Measurements from ENCODE around the gene PROX2.

PROX2 gene

GRCh38 chr14:74875941-74876913, at the start of gene PROX2:
TSS of gene PROX2 (minus strand) at chr14:74876145. CDS start at chr14:74863834, 12,311 bp downstream.
- Histone ChIP-seq H3K27ac (no peak within 1 kb of the TSS), H3K27me3 (replicated peaks) (no peaks in the 10 kb centered on the region), H3K4me3 (ENCODE audit: low read depth, low read length) (no peak within 1 kb of the TSS), H3K36me3 (replicated peaks) (no peaks in the 10 kb centered on the region)
- TF ChIP-seq CTCF (IDR thresholded peaks at IDR 0.05; ENCODE audit: low read depth, low read length, missing control alignments): no peak
- DNase-seq: no peak
- in situ Hi-C loops (cut with HindIII; ENCODE audit: low pct_ligation_motif_present, low sequenced_read_pairs): no loop called here

- H3K27me3 ChIP-seq (replicated peaks): no peaks in the 10 kb centered on the region
- no peak for DNase-seq
- in situ Hi-C loops (cut with HindIII; ENCODE audit: low pct_ligation_motif_present, low sequenced_read_pairs): no loop called here
- H3K36me3 ChIP-seq (replicated peaks): no peaks in the 10 kb centered on the region
- no peak overlapping the region for H3K4me3 ChIP-seq (ENCODE audit: low read depth, low read length)
- no peak overlapping the region for H3K27ac ChIP-seq
- no peak for TF ChIP-seq CTCF (IDR thresholded peaks at IDR 0.05; ENCODE audit: low read depth, low read length, missing control alignments)
These were observed 48.1 kb upstream of the PROX2 start for GRCh38 chr14:74924061-74924460.

DNA sequence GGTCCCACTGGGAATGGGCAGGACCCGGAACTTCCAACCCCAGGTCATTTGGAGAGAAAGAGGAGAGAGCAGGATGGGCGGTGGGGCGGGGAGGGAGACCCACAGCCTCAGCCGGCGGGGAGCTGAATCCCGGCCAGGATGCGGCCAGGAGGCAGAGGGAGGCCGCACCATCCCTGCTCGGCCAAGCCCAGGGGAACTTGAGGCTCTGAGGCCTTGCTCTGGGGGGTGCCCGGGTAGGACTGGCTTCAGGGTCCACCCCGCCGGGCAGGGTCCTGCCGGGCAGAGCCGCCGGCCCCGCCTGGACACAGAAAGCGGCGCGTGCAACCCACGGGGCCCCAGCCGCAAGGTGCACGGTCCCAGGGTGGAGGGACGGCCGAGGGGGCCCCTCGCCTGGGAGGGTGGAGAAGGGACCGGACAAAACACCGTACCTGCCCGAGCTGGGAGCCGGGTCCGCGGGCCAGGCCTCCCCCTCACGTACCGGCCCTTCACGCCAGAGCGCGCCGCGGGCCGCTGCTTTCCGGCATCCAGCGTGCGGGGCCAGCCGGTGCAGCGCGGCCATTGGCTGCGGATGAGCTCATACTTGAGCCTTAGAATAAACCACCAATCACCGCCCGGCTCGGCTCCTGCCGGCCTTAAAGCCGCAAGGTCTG, 46.9 kb upstream of the PROX2 start, which contains the start of gene RPS6KL1:
Gene RPS6KL1, minus strand, starts transcription at position 509 of the 650 bp plus-strand sequence. CDS start 1,719 bp downstream, outside the sequence.
- no peak within 1 kb of the TSS for H3K27ac ChIP-seq
- no peak for TF ChIP-seq CTCF (IDR thresholded peaks at IDR 0.05; ENCODE audit: low read depth, low read length, missing control alignments)
- H3K4me3 ChIP-seq (ENCODE audit: low read depth, low read length): peak within 1 kb of the TSS; percentile 71
- no peaks in the 10 kb centered on the region for H3K27me3 ChIP-seq (replicated peaks)
- in situ Hi-C loops (cut with HindIII; ENCODE audit: low pct_ligation_motif_present, low sequenced_read_pairs): no loop called here
- DNase-seq: peak; percentile 67
- H3K36me3 ChIP-seq (replicated peaks): no peaks in the 10 kb centered on the region

DNA sequence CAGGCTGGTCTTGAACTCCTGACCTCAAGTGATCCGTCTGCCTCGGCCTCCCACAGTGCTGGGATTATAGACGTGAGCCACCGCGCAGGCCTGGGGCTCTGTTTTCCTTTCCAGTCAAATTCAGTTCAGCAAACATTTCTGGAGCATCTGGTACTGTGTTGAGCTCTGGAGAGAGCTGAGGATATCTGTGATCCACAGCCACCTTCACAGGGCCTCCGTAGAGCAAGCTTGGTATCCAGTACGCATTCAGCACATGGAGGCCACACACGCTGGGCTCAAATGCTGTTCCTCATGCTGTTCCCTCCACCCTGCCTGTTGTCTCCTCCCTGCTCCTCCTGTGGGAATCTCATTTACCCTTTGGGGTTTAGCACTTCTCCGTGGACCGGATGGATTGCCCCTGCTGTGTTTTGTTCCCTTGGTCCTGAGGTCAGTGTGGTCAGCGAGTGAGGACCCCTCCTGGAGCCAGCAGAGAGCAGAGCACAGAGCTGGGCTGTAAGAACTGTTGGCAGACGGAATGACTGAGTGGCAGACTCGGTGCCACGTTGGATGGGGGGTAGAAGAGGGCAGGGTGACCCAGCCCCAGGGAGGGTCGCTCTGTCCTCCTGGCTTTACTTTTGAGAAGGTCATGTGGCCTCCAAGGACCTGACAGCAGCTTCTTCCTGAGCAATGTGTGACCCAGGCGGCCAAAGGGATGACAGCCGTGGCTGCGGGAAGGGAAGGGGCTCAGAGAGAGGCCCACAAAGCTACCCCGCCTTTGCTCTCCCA, 46.2 kb upstream of the PROX2 start:
- peak overlapping the region; percentile 71 for H3K4me3 ChIP-seq (ENCODE audit: low read depth, low read length)
- H3K27ac ChIP-seq: no peak overlapping the region
- in situ Hi-C loops (cut with HindIII; ENCODE audit: low pct_ligation_motif_present, low sequenced_read_pairs): no loop called here
- TF ChIP-seq CTCF (IDR thresholded peaks at IDR 0.05; ENCODE audit: low read depth, low read length, missing control alignments): no peak
- H3K36me3 ChIP-seq (replicated peaks): no peaks in the 10 kb centered on the region
- H3K27me3 ChIP-seq (replicated peaks): no peaks in the 10 kb centered on the region
- DNase-seq: no peak

DNA sequence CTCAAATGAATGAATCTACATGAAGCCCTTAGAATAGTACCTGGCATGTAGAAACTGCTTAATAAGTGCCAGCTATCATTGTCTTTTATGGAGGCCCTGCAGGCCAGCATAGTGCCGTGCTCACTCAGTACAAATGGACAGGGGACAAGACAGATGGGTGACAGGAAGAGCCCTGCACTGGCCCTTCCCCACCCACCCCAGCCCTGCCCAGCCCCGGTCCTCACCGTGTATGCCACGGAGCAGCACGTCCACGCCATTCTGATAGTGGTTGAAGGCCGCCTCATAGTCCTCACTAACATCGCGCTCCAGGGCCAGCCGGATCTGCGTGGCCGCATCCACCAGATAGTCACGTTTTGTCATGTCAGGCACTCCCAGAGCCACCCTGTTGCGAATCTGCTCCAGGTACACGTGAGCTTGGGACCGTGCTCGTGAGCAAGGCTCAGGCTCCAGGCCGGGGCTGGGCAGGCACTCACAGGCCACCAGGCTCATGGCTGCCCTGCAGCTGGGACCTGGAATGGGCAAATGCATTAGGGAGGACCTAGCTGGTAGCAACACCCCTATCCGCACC, 45.2 kb upstream of the PROX2 start:
- Histone ChIP-seq H3K27me3 (replicated peaks) (no peaks in the 10 kb centered on the region), H3K4me3 (ENCODE audit: low read depth, low read length) (no peak overlapping the region), H3K36me3 (replicated peaks) (no peaks in the 10 kb centered on the region), H3K27ac (no peak overlapping the region)
- no peak for TF ChIP-seq CTCF (IDR thresholded peaks at IDR 0.05; ENCODE audit: low read depth, low read length, missing control alignments)
- DNase-seq: no peak
- in situ Hi-C loops (cut with HindIII; ENCODE audit: low pct_ligation_motif_present, low sequenced_read_pairs): no loop called here
